GM10266 (cell line): ENCODE data around the gene MRAP.

Source experiments
- DNase-seq: peaks from one replicate; pipeline ENCODE4 v3.0.0; 2012; ENCODE audit errors: extremely low spot score
- CTCF ChIP-seq: IDR thresholded peaks from 2 replicates; pipeline ENCODE4 v1.5.1; 2012; ENCODE audit warnings: mild to moderate bottlenecking, low read depth; ENCODE audit not compliant: control insufficient read depth, insufficient read depth; ENCODE audit errors: missing control alignments

Gene MRAP

GRCh38 chr21:32322103-32322502, 23.4 kb downstream of the MRAP start:
- TF ChIP-seq CTCF: no peak
- DNase-seq: no peak

- no peak for TF ChIP-seq CTCF
- DNase-seq: no peak
These were observed 24.0 kb downstream of the MRAP start for GRCh38 chr21:32322676-32323075.

GRCh38 chr21:32325706-32326105, 27.1 kb downstream of the MRAP start:
- DNase-seq: no peak
- no peak for TF ChIP-seq CTCF

GRCh38 chr21:32328595-32328994, 29.9 kb downstream of the MRAP start:
- no peak for DNase-seq
- no peak for TF ChIP-seq CTCF

GRCh38 chr21:32329331-32329730, 30.7 kb downstream of the MRAP start:
- TF ChIP-seq CTCF: no peak
- DNase-seq: no peak

GRCh38 chr21:32329776-32330175, 31.1 kb downstream of the MRAP start:
- no peak for DNase-seq

GRCh38 chr21:32330784-32331311, 32.2 kb downstream of the MRAP start:
- no peak for TF ChIP-seq CTCF
- no peak for DNase-seq

More at GRCh38 chr21:32329776-32330175, 31.1 kb downstream of the MRAP start:
- no peak for TF ChIP-seq CTCF
